ENCODE data around the gene BAG3. TPM values are rescaled to one million over a fixed set of nuclear protein-coding genes. Genes with fewer than 3 reads are reported as not detected.
A peak's percentile ranks its signal among the peaks of the same experiment; 100 is the strongest.

Gene BAG3
- total RNA-seq, 2 experiments from 2014 or later, result 13.4 to 14.3 TPM

DNA sequence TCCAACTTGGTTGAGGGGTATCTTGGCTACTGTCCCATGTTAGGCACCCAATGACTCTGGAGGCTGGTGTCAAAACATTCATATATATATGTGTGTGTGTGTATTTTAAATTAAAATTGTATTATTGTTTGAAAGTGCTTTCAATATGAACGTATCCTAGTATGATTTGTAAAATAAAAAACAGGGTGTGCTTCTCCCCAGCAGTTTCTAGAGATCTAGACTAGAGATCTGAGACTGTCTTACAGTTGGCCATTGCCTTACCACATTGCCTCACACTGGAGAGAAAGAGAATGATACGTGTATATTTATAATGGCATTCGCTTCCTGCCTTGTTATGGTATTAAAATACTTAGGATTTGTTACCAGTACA is 1.2 kb downstream of the BAG3 start:
- peak overlapping the region; percentile 77 for H3K4me3 Mint-ChIP-seq
- ATAC-seq (peak; percentile 46), DNase-seq (peak; percentile 16)
- no peaks in the 10 kb centered on the region for H3K27me3 Mint-ChIP-seq
- no peaks in the 10 kb centered on the region for H3K9me3 Mint-ChIP-seq
- H3K36me3 Mint-ChIP-seq (ENCODE audit: low read depth), result peaks cover 13% of the 10 kb centered on the region
- intact Hi-C loops (cut with micrococcal nuclease), result loop anchor here (5.0 kb wide), 1 partner anchor 55 kb away; the partner anchor contains the start of gene TIAL1
- H3K27ac Mint-ChIP-seq, result peak overlapping the region; percentile 83
- CTCF ChIA-PET, result interaction anchor here (1.0 to 2.9 kb wide), 6 partner anchors 8 to 56 kb away, joined by 3 to 12 read pairs (median 4); partner anchors contain the start of gene TIAL1
- H3K4me1 Mint-ChIP-seq (ENCODE audit: low read depth), result peaks cover 46% of the 10 kb centered on the region
- TF ChIP-seq, protein P1, sequence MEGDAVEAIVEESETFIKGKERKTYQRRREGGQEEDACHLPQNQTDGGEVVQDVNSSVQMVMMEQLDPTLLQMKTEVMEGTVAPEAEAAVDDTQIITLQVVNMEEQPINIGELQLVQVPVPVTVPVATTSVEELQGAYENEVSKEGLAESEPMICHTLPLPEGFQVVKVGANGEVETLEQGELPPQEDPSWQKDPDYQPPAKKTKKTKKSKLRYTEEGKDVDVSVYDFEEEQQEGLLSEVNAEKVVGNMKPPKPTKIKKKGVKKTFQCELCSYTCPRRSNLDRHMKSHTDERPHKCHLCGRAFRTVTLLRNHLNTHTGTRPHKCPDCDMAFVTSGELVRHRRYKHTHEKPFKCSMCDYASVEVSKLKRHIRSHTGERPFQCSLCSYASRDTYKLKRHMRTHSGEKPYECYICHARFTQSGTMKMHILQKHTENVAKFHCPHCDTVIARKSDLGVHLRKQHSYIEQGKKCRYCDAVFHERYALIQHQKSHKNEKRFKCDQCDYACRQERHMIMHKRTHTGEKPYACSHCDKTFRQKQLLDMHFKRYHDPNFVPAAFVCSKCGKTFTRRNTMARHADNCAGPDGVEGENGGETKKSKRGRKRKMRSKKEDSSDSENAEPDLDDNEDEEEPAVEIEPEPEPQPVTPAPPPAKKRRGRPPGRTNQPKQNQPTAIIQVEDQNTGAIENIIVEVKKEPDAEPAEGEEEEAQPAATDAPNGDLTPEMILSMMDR (IDR thresholded peaks at IDR 0.05), result peak; percentile 33
- POLR2A ChIA-PET, result interaction anchor here (1.0 to 1.6 kb wide), 2 partner anchors 29 to 220 kb away, joined by 4 to 9 read pairs; partner anchors contain the start of gene MCMBP

GRCh38 chr10:119653209-119653608 is 2.0 kb downstream of the BAG3 start:
- peaks cover 46% of the 10 kb centered on the region for H3K4me1 Mint-ChIP-seq (ENCODE audit: low read depth)
- peaks cover 13% of the 10 kb centered on the region for H3K36me3 Mint-ChIP-seq (ENCODE audit: low read depth)
- peak overlapping the region; percentile 77 for H3K4me3 Mint-ChIP-seq
- peak overlapping the region; percentile 47 for H3K27ac Mint-ChIP-seq
- CTCF ChIA-PET, result interaction anchor here (0.7 to 2.9 kb wide), 10 partner anchors 9 to 159 kb away, joined by 3 to 12 read pairs (median 4); partner anchors contain the start of genes RGS10 and TIAL1
- no peaks in the 10 kb centered on the region for H3K9me3 Mint-ChIP-seq
- ATAC-seq, result no peak
- POLR2A ChIA-PET, result interaction anchor here (0.6 to 1.0 kb wide), 2 partner anchors 28 to 33 kb away, joined by 3 to 4 read pairs; no protein-coding TSS in a partner anchor
- no peaks in the 10 kb centered on the region for H3K27me3 Mint-ChIP-seq
- TF ChIP-seq, protein P1 (IDR thresholded peaks at IDR 0.05), result no peak
- intact Hi-C loops (cut with micrococcal nuclease), result loop anchor here (5.0 kb wide), 1 partner anchor 56 kb away; the partner anchor contains the start of gene TIAL1
- no peak for DNase-seq

GRCh38 chr10:119653916-119654315 is 2.7 kb downstream of the BAG3 start:
- ChIA-PET CTCF (interaction anchor here (1.1 to 2.9 kb wide), 3 partner anchors 10 to 97 kb away, joined by 4 to 12 read pairs (median 11); no protein-coding TSS in a partner anchor), POLR2A (no interaction called here)
- H3K36me3 Mint-ChIP-seq (ENCODE audit: low read depth), result peaks cover 17% of the 10 kb centered on the region
- ATAC-seq (no peak), DNase-seq (no peak)
- TF ChIP-seq, protein P1 (IDR thresholded peaks at IDR 0.05), result no peak
- H3K4me3 Mint-ChIP-seq, result peak overlapping the region; percentile 77
- no peaks in the 10 kb centered on the region for H3K9me3 Mint-ChIP-seq
- peak overlapping the region; percentile 47 for H3K27ac Mint-ChIP-seq
- intact Hi-C loops (cut with micrococcal nuclease), result loop anchor here (5.0 kb wide), 1 partner anchor 57 kb away; the partner anchor contains the start of gene TIAL1
- H3K4me1 Mint-ChIP-seq (ENCODE audit: low read depth), result peaks cover 51% of the 10 kb centered on the region
- no peaks in the 10 kb centered on the region for H3K27me3 Mint-ChIP-seq

- H3K27ac Mint-ChIP-seq, result peak overlapping the region; percentile 74
- no peak for ATAC-seq
- H3K27me3 Mint-ChIP-seq, result no peaks in the 10 kb centered on the region
- intact Hi-C loops (cut with micrococcal nuclease), result loop anchor here (5.0 kb wide), 1 partner anchor 57 kb away; the partner anchor contains the start of gene TIAL1
- TF ChIP-seq, protein P1 (IDR thresholded peaks at IDR 0.05), result no peak
- DNase-seq, result no peak
- ChIA-PET CTCF (interaction anchor here (1.1 to 2.9 kb wide), 2 partner anchors 9 to 97 kb away, joined by 4 to 12 read pairs; no protein-coding TSS in a partner anchor), POLR2A (no interaction called here)
- peak overlapping the region; percentile 63 for H3K4me3 Mint-ChIP-seq
- peaks cover 50% of the 10 kb centered on the region for H3K4me1 Mint-ChIP-seq (ENCODE audit: low read depth)
- no peaks in the 10 kb centered on the region for H3K9me3 Mint-ChIP-seq
- H3K36me3 Mint-ChIP-seq (ENCODE audit: low read depth), result peaks cover 17% of the 10 kb centered on the region
Observed at GRCh38 chr10:119654540-119654939, 3.4 kb downstream of the BAG3 start.

DNA sequence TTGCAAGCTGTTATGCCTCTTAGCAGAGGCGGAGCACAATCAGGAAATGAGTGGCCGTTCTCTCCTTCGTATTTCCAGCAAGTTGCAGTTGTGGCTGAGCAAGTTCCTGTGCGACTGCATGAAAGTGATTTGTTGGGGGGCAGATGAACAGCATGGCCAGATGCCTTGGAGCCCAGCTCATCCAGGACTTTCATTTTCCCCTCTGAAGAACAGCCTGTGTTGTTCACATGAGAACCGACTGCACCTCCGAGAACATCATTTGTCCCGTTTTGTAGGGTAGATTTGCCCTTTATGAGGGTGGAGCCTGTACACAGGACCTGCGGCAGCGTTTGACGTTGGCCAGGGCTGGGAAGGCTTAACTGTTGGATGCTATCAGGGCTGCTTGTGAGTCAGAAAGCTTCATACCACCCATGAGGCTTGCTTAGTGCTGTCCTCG is 4.4 kb downstream of the BAG3 start:
- Mint-ChIP-seq H3K9me3 (no peaks in the 10 kb centered on the region), H3K27ac (peak overlapping the region; percentile 74), H3K4me1 (ENCODE audit: low read depth) (peaks cover 47% of the 10 kb centered on the region), H3K27me3 (no peaks in the 10 kb centered on the region), H3K4me3 (peak overlapping the region; percentile 63), H3K36me3 (ENCODE audit: low read depth) (peaks cover 19% of the 10 kb centered on the region)
- ChIA-PET CTCF (interaction anchor here (0.9 to 1.5 kb wide), 4 partner anchors 15 to 204 kb away, joined by 3 to 5 read pairs (median 3); no protein-coding TSS in a partner anchor), POLR2A (interaction anchor here (0.6 to 0.9 kb wide), 2 partner anchors 33 to 153 kb away, joined by 3 read pairs; no protein-coding TSS in a partner anchor)
- DNase-seq (peak; percentile 41), ATAC-seq (peak; percentile 14)
- intact Hi-C loops (cut with micrococcal nuclease), result no loop called here
- TF ChIP-seq, protein P1 (IDR thresholded peaks at IDR 0.05), result no peak
